Epidermal melanocyte (primary cell): ENCODE measurements around the gene ARHGAP12.

Experiments used
- DNase-seq: peaks from one replicate; pipeline ENCODE4 v3.0.0; 2011; ENCODE audit warnings: low spot score; ENCODE audit not compliant: insufficient read length

Gene ARHGAP12

DNA sequence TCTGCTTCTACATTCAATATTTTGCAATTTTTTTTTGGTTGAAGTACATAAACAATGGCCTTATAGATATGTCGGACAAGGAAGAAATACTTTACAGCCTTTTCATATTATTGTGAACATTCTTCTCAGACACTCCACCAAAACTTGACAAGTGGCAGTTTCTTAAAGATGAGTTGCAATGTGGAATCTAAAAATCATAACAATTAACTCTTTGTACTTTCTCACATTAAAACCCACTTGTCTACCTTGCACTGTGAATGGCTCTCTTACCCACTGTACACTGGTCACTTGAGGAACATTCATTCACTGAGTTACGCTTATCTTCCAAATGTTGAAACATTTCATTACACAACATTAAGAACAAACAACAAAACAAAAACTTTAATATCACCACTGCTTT lies 44.2 kb downstream of the ARHGAP12 start:
- DNase-seq: no peak

DNA sequence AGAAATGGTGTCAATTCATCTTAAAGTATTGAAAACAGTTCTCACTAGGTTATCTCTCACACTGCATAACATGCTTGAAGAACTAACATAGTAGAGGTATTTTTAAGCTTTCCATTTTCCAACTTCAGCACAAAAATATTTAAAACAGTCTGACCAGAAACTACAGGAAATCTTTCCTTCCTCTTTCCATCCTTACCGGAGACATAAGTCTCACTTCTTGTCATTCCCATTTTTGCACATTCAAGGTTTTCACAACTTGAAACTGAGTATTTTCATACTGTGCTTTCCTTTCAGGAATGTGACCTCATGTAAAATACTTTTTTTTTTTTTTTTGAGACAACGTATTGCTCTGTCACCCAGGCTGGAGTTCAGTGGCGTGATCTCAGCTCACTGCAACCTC lies 45.2 kb downstream of the ARHGAP12 start:
- DNase-seq: no peak

GRCh38 chr10:31878486-31878885 lies 50.1 kb downstream of the ARHGAP12 start:
- DNase-seq: no peak

GRCh38 chr10:31876652-31877352 lies 51.8 kb downstream of the ARHGAP12 start:
- no peak for DNase-seq

DNA sequence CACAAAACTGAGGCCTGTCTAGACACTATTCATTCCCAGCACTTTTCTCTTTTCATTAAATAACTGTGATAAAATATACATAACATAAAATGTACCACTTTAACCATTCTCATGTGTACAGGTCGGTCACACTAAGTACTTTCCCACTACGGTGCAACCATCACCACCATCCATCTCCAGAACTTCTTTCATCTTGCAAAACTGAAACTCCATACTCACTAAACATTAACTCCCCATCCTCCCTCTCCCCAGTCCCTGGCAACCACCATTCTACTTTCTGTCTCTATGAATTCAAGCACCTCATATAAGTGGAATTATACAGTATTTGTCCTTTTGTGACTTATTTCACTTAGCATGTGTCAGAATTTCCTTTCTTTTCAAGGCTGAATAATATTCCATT lies 53.0 kb downstream of the ARHGAP12 start:
- no peak for DNase-seq

DNA sequence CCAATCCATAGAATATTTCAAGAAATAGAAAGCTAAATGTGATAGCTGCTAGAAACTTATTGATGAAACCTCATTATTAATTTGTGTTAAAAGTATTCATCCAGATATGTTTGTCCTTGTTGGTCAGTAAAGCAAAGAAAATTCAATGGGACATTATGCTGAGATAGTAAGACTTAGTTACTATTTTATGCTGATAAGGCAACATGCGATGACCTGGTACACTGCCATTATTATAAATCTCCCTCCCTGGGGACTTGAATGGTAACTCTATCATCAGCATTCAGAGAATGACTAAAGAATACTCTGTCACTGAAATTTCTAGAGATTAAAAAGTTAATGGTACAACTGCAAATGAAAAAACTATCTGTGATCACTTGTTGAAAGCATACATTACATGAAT lies 54.9 kb downstream of the ARHGAP12 start:
- no peak for DNase-seq

DNA sequence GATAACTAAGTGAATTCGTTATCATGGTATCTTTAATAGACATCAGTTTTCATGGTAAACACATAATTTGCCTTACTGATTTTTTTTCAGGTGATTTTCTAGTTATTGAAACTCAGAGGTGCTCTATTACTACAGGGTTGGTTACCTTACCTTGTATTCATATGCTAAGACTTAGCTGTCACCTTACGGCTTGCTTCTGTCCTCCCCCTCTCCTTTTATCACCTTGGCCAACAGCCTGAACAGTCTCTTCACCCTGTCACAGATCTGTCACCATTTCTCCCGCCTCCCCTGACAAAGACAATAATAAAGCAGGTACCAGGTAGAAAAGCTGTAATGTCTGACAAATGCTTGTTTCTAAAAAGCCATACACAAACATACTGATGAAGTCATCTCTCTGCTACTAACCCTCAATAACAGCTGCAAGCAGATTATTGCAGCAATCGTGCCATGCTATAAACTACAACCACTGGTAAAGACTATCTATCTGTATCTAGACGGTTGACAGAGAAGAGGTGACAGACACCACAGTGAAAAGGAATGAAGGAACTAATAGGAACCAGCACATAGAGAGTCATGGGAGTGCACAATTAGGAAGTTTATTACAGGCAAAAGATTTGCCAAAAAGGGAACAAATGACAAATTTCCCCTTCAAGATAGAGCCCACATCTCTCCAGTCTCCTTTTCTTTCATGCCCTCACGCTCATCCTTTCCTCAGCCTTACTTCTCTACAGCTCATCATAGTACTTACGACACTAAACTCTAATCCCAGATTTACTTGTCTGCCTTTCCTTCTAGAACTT lies 57.2 kb downstream of the ARHGAP12 start:
- no peak for DNase-seq

GRCh38 chr10:31867646-31868045 lies 61.0 kb downstream of the ARHGAP12 start:
- DNase-seq: no peak

DNA sequence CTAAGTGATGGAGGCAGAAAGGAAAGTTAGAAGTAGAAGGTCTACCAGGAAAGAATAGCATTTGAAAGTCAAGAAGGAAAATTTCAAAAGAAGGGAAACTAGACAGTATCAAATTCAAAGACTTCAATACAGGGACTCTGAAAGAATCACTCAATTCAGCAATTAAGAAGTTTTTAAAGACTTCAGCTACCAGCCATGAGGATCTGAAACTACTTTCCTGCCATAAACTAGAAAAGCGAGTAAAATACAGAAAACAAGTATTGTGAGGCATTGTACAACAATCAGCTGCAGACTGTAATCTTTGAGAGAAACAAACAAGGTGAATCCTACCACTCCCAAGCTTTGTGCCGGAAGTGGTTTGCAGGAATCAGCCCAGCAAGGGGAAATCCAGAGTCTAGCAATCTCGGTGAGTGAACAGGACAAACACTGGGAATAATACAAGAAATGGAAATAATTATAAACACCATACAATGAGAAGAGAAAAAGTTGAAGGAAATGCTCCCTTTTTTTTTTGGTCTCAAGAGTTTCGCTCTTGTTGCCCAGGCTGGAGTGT lies 62.4 kb downstream of the ARHGAP12 start:
- no peak for DNase-seq

DNA sequence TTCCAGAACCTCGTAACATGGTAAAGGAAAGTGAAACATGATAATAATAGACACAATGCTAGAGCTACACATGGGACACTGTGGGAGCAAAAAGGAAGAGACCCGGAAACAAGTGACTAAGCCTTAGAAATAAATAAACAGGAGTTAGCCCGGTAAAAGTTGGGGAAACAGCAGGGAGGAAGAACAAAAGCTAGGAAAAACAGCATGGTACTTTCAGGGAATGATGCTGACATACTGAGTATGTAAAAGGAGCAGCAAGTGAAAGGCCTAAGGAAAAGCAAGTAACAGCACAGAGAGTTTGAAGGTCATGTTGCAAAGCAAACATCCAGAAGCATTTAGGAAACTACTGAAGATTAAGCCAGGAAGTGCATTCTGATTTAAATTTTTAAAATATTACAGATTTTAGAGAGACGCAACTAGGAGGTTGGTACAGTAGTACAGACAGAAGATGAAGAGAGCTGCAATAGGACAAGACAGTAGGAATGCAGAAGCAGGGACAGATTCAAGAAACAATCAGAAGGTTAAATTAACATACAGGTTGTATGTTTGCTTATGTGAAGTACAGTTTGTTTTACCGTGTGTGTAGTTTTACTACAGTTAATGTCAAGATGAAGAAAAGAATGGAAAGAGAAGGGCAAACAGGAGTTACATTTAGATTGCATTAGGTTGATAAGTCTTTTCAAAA lies 63.7 kb downstream of the ARHGAP12 start:
- DNase-seq: no peak

DNA sequence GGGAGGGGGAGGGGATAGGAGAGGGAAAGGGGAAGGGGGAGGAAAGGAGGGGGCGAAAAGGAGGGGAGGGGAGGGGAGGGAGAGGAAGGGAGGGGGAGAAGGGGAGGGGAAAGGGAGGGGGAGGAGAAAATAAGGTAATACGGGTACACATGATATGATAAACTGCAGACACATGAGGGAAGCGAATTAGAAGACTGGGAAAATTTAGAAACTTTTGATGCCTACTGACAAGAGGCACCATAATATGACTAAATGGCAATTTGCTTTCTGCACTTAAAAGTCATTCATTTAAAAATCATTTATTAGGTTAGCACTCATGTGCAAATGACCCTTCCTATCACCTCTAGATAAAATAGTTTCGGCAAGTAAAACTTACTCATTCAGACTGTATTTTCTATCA lies 73.6 kb downstream of the ARHGAP12 start:
- no peak for DNase-seq

- no peak for DNase-seq
Observed at GRCh38 chr10:31853629-31854028, 75.0 kb downstream of the ARHGAP12 start.

DNA sequence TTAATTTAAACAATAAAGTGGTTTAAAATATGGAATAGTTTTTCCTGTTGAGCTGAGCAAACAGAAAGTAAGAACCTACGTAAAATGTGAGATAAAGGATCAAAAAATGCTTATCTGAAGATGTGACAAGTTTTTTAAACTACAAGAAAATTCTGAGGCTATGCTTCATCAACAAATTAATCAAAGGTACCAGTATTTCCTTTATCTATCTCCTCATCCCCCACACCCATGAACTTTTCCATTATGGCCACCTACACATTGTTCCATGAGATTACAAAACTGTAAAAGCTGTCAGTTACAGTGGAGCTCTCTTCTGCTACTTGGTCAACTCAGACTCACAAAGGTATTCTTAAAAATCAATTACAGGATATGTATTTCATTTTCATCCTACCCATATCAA lies 77.4 kb downstream of the ARHGAP12 start:
- DNase-seq: no peak

DNA sequence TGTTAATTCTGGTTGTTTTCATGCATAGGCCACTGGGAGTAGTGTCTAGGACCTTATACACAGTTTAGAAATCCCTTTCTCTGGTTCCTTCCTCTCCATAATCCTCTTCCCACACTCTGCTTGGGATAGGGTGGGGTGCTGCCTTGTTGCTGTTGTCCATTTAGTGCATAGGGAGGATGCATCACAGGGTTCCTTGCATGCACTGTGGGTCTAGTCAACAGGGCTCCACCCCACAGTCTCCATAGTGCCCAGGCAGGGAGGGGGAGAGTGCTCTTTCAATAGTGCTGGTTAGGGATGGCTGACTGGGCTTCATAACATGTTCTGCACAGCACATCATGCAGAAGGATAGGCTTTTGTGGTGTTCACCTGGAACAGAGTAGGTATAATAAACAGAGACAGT lies 81.1 kb downstream of the ARHGAP12 start:
- DNase-seq: no peak

- DNase-seq: no peak
Observed at GRCh38 chr10:31838709-31839108, 89.9 kb downstream of the ARHGAP12 start.

DNA sequence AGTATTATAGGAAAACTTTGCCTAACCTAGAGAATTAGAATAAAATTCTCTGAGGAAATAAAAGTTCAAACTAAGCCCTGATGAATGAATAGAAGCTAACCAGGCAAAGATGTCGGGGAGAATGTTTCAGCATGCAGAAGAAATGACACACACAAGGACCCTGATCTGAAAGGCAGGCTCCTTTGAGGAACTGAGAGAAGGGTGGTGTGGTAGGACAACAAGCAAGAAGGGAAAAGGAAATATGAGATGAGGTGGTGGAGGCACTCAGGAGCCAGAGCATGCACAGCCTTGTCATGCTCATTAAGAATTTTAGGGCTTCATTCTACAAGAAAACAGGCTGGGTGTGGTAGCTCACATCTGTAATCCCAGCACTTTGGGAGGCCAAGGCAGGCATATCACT lies 90.6 kb downstream of the ARHGAP12 start:
- DNase-seq: no peak

- DNase-seq: no peak
Observed at GRCh38 chr10:31836569-31837406, 91.8 kb downstream of the ARHGAP12 start.

DNA sequence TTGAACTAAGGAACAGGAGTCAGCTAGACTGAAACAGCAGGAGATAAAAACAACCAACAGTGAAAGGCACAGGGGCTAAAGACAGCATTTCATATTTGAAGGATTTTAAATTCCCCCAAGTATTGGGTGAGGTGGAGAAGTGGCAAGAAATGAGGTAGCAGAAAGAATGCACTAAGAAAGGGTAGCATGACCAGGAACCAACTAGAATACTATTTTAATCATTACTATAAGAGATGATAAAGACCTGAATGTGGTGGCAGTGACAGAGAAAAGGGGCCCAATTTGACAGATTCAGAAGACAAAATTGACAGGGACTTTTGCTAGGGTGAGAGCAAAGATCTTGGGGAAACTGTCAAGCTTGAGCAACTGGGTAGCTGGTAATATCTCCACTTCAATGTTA lies 94.9 kb downstream of the ARHGAP12 start:
- DNase-seq: no peak

DNA sequence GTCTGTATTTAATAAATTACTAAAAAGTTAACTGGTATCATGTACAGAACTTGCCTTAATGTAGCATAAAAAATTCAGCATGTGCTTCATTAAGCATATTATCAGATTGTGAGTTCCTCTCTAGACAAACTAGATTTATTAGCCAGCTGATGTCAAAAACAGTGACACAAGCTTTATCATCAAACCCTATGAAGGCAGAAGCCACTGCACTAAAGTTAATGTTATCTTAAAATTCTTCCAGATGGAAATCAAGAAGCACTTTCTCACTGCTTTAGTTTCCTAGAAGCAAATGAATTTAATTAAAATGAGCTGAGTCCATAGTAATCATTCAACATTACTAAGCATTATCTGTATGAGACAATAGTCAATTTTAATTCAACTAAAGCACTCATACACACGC lies 96.4 kb downstream of the ARHGAP12 start:
- DNase-seq: no peak

- no peak for DNase-seq
Observed at GRCh38 chr10:31830887-31831286, 97.7 kb downstream of the ARHGAP12 start.

DNA sequence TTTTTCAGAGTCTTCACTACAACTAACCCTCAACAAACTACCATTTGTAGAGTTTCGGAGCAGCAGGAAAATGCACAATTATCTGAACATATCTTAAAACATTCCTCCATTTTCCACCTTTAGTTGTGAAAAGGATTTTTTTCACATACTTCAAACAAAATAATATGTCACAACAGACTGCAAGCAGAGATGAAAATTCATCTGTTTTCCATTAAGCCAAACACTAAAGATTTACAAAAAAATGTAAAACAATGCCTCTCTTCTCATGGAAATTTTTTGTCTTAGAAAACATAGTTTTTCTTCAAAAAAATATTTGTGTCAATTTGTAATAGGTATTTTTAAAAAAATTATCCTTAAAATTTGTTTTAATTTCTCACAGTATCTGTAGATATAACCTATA lies 98.9 kb downstream of the ARHGAP12 start:
- DNase-seq: no peak
